OCI-LY3 (cell line): ENCODE results near the gene HERC4.

Experiments used
- H2AFZ ChIP-seq: fragments of 200-600, 300-600 bp; shearing (Covaris generic); 2 replicates; pipeline ENCODE4 v1.6.0; 2014; ENCODE audit warnings: antibody characterized with exemption, low read depth, low read length
- H3K27ac ChIP-seq: fragments of 200-600, 300-600 bp; sonication (generic); 2 replicates; pipeline ENCODE4 v1.5.1; 2014; ENCODE audit warnings: mild to moderate bottlenecking, low read length, moderate library complexity, mixed read lengths
- H3K27me3 ChIP-seq: fragments of 200-600, 300-600 bp; sonication (generic); 2 replicates; pipeline ENCODE4 v1.6.1; 2014; ENCODE audit warnings: low read depth, low read length, mixed read lengths
- H3K36me3 ChIP-seq: fragments of 200-600, 300-600 bp; sonication (generic); replicated peaks from 2 replicates; pipeline ENCODE3; 2014; ENCODE audit warnings: low read depth, low read length, mixed read lengths
- H3K4me1 ChIP-seq: fragments of 300-600, 200-600 bp; sonication (generic); 2 replicates; pipeline ENCODE4 v1.6.1; 2014; ENCODE audit warnings: low read length, mixed read lengths
- H3K4me2 ChIP-seq: fragments of 200-600, 300-600 bp; sonication (generic); 2 replicates; pipeline ENCODE4 v1.6.1; 2014; ENCODE audit warnings: low read length, mixed read lengths
- H3K4me3 ChIP-seq: fragments of 300-600, 200-600 bp; sonication (generic); 2 replicates; pipeline ENCODE4 v1.5.1; 2014; ENCODE audit warnings: antibody characterized with exemption, mild to moderate bottlenecking, low read length, moderate library complexity
- H3K79me2 ChIP-seq: fragments of 300-600, 200-600 bp; shearing (Covaris generic); 2 replicates; pipeline ENCODE4 v1.6.1; 2014; ENCODE audit warnings: mild to moderate bottlenecking, low read length, mixed read lengths
- H3K9ac ChIP-seq: fragments of 300-600, 200-600 bp; shearing (Covaris generic); 2 replicates; pipeline ENCODE4 v1.6.0; 2014; ENCODE audit warnings: mild to moderate bottlenecking, low read length, moderate library complexity
- H3K9me3 ChIP-seq: fragments of 200-600, 300-600 bp; shearing (Covaris generic); 2 replicates; pipeline ENCODE4 v1.6.1; 2014; ENCODE audit warnings: low read length, mixed read lengths; ENCODE audit not compliant: insufficient read depth
- H4K20me1 ChIP-seq: fragments of 200-600, 300-600 bp; sonication (generic); 2 replicates; pipeline ENCODE4 v1.6.1; 2016; ENCODE audit warnings: low read length, mixed read lengths; ENCODE audit not compliant: insufficient read depth
- CTCF ChIP-seq: fragments of 200-600, 300-600 bp; sonication (generic); IDR thresholded peaks from 2 replicates; pipeline ENCODE4 v1.5.1; 2014; ENCODE audit warnings: antibody characterized with exemption, low read length, low read depth
- EZH2phosphoT487 ChIP-seq: fragments of 200-600 bp; shearing (Covaris generic); IDR thresholded peaks from 2 replicates; pipeline ENCODE4 v1.6.1; 2018; ENCODE audit warnings: antibody characterized with exemption, mixed run types, low read depth

HERC4 gene

GRCh38 chr10:67965456-67965855 lies 109.6 kb downstream of the HERC4 start:
- no peak overlapping the region for H3K4me3 ChIP-seq
- no peaks in the 10 kb centered on the region for H4K20me1 ChIP-seq
- no peak overlapping the region for H3K27ac ChIP-seq
- H3K4me1 ChIP-seq: no peaks in the 10 kb centered on the region
- H3K27me3 ChIP-seq: no peaks in the 10 kb centered on the region
- H2AFZ ChIP-seq: no peak overlapping the region
- H3K36me3 ChIP-seq: no peaks in the 10 kb centered on the region
- H3K79me2 ChIP-seq: no peaks in the 10 kb centered on the region
- H3K9me3 ChIP-seq: no peaks in the 10 kb centered on the region
- no peak overlapping the region for H3K9ac ChIP-seq
- no peak overlapping the region for H3K4me2 ChIP-seq
- no peak for TF ChIP-seq EZH2phosphoT487
- TF ChIP-seq CTCF: no peak

GRCh38 chr10:67959839-67960476 lies 115.1 kb downstream of the HERC4 start:
- no peak overlapping the region for H3K4me3 ChIP-seq
- H3K79me2 ChIP-seq: no peaks in the 10 kb centered on the region
- no peak overlapping the region for H3K9ac ChIP-seq
- no peaks in the 10 kb centered on the region for H3K27me3 ChIP-seq
- H3K4me1 ChIP-seq: no peaks in the 10 kb centered on the region
- TF ChIP-seq EZH2phosphoT487: no peak
- no peaks in the 10 kb centered on the region for H3K9me3 ChIP-seq
- H3K4me2 ChIP-seq: no peak overlapping the region
- H3K27ac ChIP-seq: no peak overlapping the region
- no peaks in the 10 kb centered on the region for H4K20me1 ChIP-seq
- H2AFZ ChIP-seq: no peak overlapping the region
- no peaks in the 10 kb centered on the region for H3K36me3 ChIP-seq

- Histone ChIP-seq H3K27me3 (no peaks in the 10 kb centered on the region), H3K9me3 (no peaks in the 10 kb centered on the region), H3K4me2 (no peak overlapping the region), H3K4me1 (no peaks in the 10 kb centered on the region), H3K36me3 (peaks cover 4% of the 10 kb centered on the region), H3K9ac (no peak overlapping the region), H3K79me2 (no peaks in the 10 kb centered on the region), H3K4me3 (no peak overlapping the region), H4K20me1 (no peaks in the 10 kb centered on the region), H2AFZ (no peak overlapping the region), H3K27ac (no peak overlapping the region)
- TF ChIP-seq CTCF (no peak), EZH2phosphoT487 (no peak)
These were observed 119.5 kb downstream of the HERC4 start for GRCh38 chr10:67955614-67956013.

- no peaks in the 10 kb centered on the region for H3K4me1 ChIP-seq
- no peak for TF ChIP-seq CTCF
- no peak for TF ChIP-seq EZH2phosphoT487
- H3K27me3 ChIP-seq: no peaks in the 10 kb centered on the region
- no peak overlapping the region for H2AFZ ChIP-seq
- no peaks in the 10 kb centered on the region for H3K36me3 ChIP-seq
- H3K9ac ChIP-seq: no peak overlapping the region
- H4K20me1 ChIP-seq: no peaks in the 10 kb centered on the region
- H3K9me3 ChIP-seq: no peaks in the 10 kb centered on the region
- H3K4me3 ChIP-seq: no peak overlapping the region
- no peaks in the 10 kb centered on the region for H3K79me2 ChIP-seq
- no peak overlapping the region for H3K27ac ChIP-seq
- no peak overlapping the region for H3K4me2 ChIP-seq
These were observed 131.2 kb downstream of the HERC4 start for GRCh38 chr10:67943917-67944316.

GRCh38 chr10:67936416-67936815 lies 138.7 kb downstream of the HERC4 start:
- TF ChIP-seq CTCF (no peak), EZH2phosphoT487 (no peak)
- Histone ChIP-seq H3K27ac (no peak overlapping the region), H3K36me3 (no peaks in the 10 kb centered on the region)

More at GRCh38 chr10:67936416-67936815, 138.7 kb downstream of the HERC4 start:
- Histone ChIP-seq H3K4me2 (no peak overlapping the region), H3K27me3 (no peaks in the 10 kb centered on the region), H3K9ac (no peak overlapping the region), H3K79me2 (no peaks in the 10 kb centered on the region), H4K20me1 (no peaks in the 10 kb centered on the region), H2AFZ (no peak overlapping the region), H3K9me3 (no peaks in the 10 kb centered on the region), H3K4me1 (no peaks in the 10 kb centered on the region), H3K4me3 (no peak overlapping the region)
